GM19025 (cell line): ENCODE measurements around the gene POGLUT3.

Experiments
- ATAC-seq: cut with Tn5 transposase; IDR thresholded peaks from one replicate; pipeline ENCODE4 v1.9.1; 2021; ENCODE audit warnings: mild to moderate bottlenecking, low read depth, moderate library complexity; ENCODE audit not compliant: unreplicated experiment

POGLUT3 gene, protein sequence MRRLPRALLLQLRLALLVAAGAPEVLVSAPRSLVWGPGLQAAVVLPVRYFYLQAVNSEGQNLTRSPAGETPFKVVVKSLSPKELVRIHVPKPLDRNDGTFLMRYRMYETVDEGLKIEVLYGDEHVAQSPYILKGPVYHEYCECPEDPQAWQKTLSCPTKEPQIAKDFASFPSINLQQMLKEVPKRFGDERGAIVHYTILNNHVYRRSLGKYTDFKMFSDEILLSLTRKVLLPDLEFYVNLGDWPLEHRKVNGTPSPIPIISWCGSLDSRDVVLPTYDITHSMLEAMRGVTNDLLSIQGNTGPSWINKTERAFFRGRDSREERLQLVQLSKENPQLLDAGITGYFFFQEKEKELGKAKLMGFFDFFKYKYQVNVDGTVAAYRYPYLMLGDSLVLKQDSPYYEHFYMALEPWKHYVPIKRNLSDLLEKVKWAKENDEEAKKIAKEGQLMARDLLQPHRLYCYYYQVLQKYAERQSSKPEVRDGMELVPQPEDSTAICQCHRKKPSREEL

DNA sequence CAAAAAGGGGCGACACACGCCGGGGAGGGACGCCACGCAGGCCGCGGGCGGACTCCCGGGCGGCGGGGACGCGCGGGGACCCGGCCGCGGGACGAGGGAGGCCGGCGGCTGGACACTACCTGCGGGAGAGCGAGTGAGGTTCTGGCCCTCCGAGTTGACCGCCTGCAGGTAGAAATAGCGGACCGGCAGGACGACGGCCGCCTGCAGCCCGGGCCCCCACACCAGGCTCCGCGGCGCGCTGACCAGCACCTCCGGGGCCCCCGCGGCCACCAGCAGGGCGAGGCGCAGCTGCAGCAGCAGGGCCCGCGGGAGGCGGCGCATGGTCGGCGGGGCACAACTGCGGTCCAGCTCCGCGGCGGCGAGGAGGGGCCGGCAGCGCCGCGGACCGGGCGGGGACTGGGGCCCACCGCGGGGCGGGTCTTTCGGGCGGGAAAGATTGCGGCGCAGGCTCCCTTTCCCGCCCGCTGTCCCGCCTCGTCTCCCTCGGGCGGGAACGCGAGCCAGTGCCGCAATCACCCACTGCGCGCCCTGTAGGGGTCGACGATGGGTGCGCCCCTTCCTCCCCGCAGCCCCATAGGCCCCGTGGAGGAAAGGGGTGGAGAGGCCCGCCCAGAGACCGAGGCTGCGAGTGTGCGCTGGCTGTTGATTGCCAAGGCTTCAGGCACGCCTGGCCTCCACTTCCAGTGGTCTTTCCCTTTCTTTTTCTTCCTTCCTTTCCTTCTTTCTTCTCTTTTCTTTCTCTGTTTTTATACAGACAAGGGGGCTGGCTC is at the start of gene POGLUT3:
Gene POGLUT3 (minus strand): TSS at position 339 of the 770 bp plus-strand sequence. CDS start 18 bp downstream, at position 321.
- peak; percentile 54 for ATAC-seq

DNA sequence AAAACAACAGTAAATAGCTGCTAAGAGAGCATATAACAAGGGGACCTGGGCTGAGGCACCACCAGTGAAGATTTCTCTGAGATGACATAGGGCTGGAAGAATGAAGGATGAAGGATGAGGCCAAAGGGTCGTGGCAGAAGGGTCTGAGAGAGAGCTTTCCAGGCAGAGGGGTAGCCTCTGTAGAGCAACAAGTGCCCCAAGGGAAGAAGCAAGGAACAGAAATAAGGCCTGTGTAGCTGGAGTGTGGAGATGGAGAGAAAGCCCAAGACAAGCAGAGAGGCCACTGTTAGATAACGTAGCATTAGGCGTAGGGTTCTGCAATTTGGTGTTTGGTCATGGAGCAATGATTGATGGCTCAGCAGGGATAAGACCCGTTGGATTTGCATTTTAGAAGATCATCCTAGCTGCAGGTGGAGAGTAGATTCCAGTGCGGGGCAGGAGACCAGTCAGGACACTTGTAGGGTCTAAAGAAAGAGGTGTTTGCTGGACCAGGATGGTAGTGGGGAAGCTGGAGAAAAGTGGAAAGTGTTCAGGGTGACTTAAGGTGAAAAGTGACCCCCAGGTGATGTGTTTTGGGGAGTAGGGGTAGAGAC is 47.8 kb upstream of the POGLUT3 start:
- ATAC-seq: no peak

DNA sequence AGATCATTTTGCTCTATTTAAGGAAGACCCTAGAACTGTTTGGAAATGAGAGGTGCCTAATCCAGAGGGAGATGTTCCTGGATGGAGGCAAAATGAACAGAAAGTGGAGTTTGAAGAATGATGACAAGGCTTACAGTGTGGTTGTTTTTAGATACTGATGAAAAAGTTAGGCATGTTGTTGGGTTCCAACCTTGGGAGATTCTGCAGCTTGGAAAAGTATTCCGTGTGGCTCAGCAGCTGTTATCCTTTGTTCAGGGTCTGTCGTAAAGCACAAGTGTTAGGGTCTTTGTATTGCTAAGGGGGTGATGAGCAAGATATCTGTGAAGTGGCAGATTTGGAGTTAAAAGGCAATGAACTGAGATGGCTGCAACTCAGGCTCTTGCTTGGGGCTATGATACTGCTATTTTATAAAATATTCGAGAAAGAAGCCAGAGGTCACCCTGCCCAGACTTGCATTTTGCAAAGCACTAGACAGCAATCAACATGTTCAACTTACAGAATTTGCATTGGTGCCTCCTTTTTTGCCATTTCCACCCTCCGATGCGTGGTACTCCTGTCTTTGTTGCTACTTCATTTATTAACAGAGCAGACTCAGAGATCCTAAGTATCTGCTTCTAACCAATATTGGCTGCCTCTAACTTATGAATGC is 45.3 kb upstream of the POGLUT3 start:
- no peak for ATAC-seq

DNA sequence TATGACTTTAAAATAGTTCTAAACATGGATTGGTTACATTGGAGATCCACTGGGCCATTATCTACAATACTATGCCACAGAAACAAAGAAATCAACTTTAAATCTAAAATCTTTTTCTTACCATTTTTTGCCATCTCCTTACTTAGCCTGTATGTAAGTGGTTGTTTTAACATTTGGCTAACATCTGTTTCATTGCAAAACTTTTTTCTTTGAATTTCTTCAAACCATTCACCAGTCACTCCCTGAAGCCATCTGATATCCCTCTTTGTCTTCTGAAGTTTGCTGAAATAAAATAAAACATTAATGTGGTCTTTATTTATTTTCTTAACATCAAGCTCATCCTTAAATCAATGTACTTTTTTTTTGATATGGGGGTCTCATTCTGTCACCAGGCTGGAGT is 43.3 kb upstream of the POGLUT3 start:
- ATAC-seq: no peak

DNA sequence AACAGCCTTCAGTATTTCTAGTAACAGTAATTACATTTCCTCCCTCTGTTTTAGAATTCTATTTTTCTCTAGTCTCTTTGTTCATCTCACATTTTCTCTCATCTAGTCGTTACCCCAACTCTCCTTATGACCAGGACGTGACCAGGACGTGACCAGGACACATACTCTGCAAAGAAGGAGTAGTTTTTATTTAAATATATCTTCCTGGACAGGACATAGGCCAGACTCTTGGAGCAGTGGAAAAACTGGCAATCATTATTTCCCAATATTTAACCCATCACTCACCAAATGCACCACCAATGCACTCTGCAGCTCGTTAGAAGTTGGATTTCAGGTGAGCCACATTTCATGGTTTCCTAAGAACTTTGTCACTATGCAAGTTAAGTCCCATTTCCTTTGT is 40.3 kb upstream of the POGLUT3 start:
- no peak for ATAC-seq

DNA sequence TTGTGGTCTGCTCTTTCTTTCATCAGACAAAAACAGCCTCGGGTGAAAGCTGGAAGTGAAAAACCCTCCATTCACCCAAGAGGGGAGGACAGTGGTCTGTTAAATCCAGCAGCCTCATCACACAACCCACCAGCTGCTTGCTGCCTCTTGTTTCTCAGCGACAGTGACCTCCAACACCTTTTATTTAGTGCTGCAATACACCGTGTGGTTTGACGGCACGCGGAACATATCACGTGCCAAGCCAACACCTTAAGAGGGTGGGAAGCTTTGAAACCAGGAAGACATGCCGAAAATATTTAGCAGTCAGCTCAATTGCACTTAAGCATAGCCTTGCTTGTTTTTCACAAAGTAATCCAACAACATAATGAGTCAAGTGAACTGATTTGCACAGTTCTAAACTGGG is 39.8 kb upstream of the POGLUT3 start:
- no peak for ATAC-seq

DNA sequence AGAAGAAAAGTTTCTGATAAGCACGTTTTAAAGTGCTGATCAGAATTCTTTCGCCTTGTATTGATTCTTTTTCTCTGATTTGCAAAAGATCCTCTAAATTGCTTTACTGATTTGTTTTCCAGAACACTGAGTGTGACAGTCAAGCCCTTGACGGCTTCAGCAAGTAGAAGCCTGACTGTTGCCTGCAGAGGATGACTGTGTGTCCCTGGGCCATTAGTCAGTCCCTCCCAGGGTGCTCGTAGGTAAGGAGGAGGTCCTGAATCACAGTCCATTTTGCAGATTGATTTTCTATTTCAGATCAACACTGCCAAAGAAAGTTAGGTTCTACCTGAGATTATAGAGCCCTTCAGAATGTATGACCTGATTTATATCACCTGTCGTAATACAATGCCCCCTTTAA is 38.6 kb upstream of the POGLUT3 start:
- no peak for ATAC-seq

DNA sequence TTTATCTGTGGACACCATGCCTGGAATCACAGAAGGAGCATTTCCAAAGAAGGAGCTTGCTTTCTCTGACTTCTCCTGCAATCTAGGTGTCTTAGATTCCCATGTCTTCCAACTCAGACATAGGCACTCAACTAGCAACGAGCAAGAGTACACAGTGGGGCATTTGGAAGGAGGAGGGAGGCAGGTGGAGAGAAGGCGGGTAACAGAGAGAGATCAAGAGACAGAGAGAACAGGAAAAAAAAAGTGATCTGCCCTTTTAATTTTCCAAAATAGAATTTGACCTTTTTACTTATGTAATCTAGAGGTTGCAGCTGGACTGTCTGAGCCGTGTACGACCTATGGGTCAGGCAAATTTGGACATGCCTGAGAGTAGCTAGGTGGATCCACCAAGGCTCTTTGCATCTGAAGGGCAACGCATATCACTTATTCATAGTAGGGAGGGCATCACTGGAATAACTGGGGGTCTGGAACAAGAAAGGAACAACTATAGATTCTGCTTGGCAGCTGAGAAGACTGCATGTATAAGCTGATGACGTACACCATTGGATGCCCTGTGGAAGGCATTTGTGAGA is 37.3 kb upstream of the POGLUT3 start:
- no peak for ATAC-seq

DNA sequence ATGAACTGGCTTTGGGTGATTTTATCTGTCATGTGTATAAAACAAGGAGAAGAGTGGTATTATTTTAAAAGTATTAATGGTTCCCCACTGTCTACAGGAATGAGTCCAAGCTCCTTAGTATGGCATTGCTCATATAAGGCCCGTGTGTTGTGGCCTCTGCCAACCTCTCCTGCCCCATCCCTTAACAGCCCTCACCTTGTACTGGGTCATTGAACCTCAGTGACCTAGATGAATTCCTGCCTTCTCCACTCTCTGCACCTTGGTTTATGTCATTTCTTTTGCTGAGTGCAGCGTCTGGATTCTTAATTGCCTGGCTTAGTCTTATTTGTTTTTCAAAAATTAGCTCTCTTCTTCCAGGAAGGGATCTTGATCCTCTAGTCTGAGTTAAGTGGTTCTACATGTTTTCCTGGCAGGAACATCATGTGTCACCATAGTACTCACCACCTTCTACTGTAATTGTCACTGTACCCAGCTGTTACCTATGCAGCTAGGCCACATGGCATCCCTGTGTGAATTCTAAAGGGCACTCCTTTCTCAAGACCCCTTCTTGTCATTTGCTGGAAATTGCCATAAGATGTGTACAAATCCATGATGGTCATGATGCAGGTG is 36.2 kb upstream of the POGLUT3 start:
- ATAC-seq: no peak

DNA sequence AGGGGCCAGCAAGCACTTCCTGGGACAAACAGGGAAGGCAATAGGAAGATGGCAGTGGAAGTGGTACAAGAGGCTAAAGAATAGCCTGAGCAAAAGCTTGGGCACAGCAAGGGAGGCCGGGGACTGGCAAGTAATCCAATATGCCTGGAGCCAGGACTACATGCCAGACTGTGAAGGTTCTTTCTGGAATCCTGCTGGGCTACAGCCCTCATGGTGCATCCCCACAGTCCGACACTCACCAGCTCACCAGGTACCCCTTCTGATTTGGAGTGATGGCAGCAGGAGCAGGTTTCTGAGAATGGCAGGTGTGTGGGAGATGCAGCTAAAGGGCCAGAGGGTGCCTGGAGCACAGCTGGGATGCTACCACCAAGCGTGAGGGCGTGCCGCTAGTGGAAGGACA is 32.2 kb upstream of the POGLUT3 start:
- ATAC-seq: no peak

DNA sequence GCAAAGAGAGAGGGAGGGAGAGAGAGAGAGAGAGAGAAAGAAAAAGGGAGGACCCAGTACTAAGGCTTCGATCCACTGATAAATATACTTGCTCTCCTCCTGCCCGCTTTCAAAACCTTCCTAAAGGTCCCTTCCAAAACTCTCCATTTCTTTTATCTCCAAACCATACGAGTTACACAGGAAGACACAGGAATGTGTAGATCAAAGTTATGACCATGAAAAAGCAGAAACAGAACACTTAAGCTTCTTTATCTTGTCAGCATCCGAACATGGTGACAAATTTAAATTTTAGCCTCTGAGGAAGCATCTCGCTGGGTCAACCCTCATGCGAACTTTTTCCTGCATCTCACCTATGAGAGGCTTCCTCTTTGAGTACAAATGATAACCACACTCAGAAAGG is 29.2 kb upstream of the POGLUT3 start:
- ATAC-seq: no peak

DNA sequence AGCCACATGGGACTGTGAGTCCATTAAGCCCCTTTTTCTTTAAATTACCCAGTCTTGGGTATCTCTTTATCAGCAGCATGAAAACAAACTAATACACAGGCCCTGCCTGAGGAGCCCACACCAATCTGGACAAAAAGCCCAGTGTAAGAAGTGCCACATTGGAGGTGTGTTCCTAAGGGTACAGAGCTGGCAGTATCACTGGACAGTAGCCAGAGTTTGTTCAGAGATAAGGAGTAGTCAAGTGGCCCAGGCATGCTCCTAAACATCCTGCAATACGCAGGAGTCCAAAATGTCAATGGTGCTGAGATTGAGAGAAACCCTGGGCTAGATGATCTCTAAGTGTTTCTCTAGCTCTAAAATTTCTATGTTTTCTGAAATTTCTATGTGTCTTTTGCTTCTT is 27.0 kb upstream of the POGLUT3 start:
- ATAC-seq: no peak

DNA sequence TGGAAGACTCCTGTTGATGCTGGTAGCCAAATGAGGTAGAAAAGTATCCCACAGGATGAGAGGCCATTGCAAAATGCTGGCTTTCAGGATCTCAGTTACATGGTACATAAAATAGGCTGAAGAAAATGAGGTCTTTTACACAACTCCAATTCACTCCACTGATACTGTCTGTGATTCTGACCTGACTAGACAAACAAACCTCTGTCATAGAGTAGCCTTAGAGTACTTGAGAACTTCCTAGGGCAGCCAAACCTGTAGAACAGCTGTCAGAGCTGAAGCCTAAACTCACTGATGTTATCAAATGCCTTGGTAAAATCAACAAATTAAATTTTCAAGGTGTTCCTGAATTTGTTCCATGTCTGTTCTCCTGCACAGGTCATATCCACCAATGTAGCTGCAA is 26.2 kb upstream of the POGLUT3 start:
- ATAC-seq: no peak

DNA sequence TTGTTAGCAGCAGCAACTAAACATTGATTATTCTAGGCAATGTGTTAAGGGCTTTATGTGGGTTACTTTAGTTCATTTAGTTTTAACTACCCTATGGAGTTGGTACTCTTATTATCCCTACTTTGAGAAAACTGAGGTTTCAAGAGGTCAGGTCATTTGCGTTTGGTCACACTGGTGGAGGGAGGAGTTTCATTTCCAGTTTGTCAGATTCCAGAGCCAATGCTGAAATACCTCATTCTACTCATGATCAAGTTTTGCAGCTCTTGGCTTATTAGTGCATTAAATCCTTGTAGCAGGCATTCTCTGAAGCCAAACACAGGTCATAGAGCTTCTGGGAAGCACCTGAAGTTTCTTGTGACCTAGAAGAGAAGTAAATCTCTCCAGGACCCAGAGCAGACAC is 24.1 kb upstream of the POGLUT3 start:
- ATAC-seq: no peak

DNA sequence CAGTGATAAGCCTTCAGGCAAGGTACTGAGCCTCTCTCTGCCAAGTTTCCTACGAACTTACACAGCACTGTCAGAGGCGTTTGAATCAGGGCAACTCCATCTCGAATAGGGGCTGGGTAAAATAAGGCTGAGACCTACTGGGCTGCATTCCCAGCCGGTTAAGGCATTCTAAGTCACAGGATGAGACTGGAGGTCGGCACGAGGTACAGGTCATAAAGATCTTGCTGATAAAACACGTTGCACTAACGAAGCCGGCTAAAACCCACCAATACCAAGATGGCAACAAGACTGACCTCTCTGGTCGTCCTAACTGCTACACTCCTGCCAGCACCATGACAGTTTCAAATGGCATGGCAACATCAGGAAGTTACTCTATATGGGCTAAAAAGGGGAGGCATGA is 20.4 kb upstream of the POGLUT3 start:
- ATAC-seq: no peak

DNA sequence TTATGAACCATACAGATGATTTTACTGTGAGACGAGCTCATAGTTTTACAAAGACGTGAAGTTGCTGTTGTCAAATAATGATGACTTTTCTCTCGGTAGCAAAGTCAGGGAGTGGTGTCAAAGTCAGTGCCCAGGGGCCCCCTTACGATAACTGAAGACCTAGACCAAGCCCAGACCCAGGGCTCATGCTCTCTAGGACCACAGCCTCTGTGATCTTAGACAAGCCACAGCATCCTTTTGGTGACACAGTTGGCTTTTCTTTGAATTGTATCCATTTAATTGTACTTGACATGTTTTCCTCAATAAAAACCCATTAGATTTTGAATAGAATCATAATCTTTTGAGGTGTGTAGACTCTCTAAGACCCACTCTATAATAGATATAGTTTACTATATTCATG is 17.9 kb upstream of the POGLUT3 start:
- ATAC-seq: no peak

DNA sequence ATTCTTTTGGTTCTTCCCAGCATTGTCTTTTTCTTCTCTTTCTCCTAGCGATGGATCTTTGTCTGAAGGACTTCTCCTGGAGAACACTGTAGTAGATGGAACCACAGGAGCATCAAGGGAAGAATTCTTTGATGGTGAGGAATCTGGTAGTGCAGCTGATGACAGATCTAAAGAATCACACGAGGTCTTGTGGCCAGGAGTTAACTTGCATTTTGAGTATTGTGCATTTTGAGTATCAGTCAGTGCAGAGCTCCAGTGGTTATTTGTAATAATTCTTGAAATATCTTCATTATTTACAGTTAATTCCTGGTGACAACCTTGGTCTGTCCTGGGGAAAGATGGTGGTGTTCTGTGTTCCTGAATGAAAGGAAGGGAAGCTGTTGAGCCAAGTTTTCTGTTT is 14.5 kb upstream of the POGLUT3 start:
- no peak for ATAC-seq

DNA sequence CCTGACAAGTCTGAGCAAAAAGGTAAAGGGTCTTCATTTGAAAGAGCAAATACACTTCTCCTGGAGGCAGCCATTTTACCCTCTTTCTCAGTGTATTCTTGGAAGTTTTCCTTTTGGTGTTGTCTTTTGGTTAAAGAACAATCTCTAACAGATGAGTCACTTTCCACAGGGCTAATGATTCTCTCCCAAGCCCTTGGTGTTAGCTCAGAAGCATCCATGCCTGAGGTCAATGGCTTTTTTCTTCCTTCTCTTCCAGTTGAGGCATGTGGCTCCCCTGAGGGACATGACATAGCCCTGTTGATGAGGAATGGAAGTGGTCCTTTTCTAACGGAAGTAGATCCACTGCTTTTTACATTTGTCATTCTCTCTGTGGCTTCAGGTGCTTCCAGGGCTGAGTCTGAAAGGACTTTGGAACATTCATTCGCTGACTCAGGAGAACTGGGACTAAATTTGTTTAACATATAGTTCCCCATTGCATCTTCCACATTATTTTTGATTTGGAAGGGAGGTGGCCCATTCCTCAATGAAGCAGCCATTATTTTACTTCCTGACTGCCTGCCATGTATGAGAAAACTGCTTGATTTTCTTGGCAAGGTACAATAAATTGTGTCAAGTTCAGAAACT is 13.8 kb upstream of the POGLUT3 start:
- no peak for ATAC-seq
